Thoracic aorta (tissue), 2 donors: ENCODE measurements around the gene ABLIM2. TPM values are rescaled to one million over a fixed set of nuclear protein-coding genes. Genes with fewer than 3 reads are reported as not detected.

Experiments
- ATAC-seq: fragments of 150-250 bp; one replicate; pipeline ENCODE4 v1.8.0; 2017; ENCODE audit warnings: low read depth; ENCODE audit not compliant: insufficient number of reproducible peaks, low FRiP score
- DNase-seq: peaks from one replicate; pipeline ENCODE4 v3.0.0-alpha.2; 2020; ENCODE audit warnings: low spot score
- H3K27ac ChIP-seq, 2 donors: fragments of 200-600 bp; sonication (generic); 1 replicate in 1 of 2; 2 replicates in 1 of 2; pipeline ENCODE4 v1.5.1; 2016; ENCODE audit warnings: mild to moderate bottlenecking in 2 of 2, moderate library complexity in 2 of 2
- H3K27me3 ChIP-seq: fragments of 200-600 bp; sonication (generic); replicated peaks from 2 replicates; pipeline ENCODE4 v1.6.0; 2016; ENCODE audit warnings: mild to moderate bottlenecking; ENCODE audit not compliant: insufficient read depth
- H3K36me3 ChIP-seq: fragments of 200-600 bp; sonication (generic); one replicate; pipeline ENCODE4 v1.5.1; 2016
- H3K4me1 ChIP-seq, 2 donors: fragments of 200-600 bp; sonication (generic); 1 replicate in 1 of 2; 2 replicates in 1 of 2; pipeline versions ENCODE4 v1.5.1 to v1.6.0; 2016; ENCODE audit warnings: low read depth in 2 of 2, mild to moderate bottlenecking in 1 of 2; ENCODE audit not compliant: control insufficient read depth in 1 of 2
- H3K4me3 ChIP-seq: fragments of 200-600 bp; sonication (generic); 2 replicates; pipeline ENCODE4 v1.5.1; 2016; ENCODE audit warnings: mild to moderate bottlenecking
- H3K9me3 ChIP-seq: fragments of 200-600 bp; sonication (generic); 2 replicates; pipeline ENCODE4 v1.5.1; 2016
- total RNA-seq, 2 donors: library from RNA; depleted of rRNA; stranded (reverse); fragments of >200 nt; gene quantifications; one replicate each; pipeline versions ENCODE4 v1.1.0 to v1.2.3, GENCODE V29; 2016
- TF ChIP-seq, protein P1 (sequence below): fragments of 200-600 bp; sonication (generic); IDR thresholded peaks from one replicate; pipeline ENCODE4 v1.5.1; 2019; ENCODE audit warnings: antibody characterized with exemption

The ABLIM2 gene
- total RNA-seq, 2 donors from 2014 or later: 25.6 to 28.6 TPM

GRCh38 chr4:8013976-8014726 is 144.5 kb downstream of the ABLIM2 start:
- H3K27ac ChIP-seq: no peak overlapping the region
- no peak for ATAC-seq

GRCh38 chr4:8012517-8012916 is 146.1 kb downstream of the ABLIM2 start:
- no peak for ATAC-seq
- no peaks in the 10 kb centered on the region for H3K27me3 ChIP-seq

More at GRCh38 chr4:8013976-8014726, 144.5 kb downstream of the ABLIM2 start:
- TF ChIP-seq, protein P1, sequence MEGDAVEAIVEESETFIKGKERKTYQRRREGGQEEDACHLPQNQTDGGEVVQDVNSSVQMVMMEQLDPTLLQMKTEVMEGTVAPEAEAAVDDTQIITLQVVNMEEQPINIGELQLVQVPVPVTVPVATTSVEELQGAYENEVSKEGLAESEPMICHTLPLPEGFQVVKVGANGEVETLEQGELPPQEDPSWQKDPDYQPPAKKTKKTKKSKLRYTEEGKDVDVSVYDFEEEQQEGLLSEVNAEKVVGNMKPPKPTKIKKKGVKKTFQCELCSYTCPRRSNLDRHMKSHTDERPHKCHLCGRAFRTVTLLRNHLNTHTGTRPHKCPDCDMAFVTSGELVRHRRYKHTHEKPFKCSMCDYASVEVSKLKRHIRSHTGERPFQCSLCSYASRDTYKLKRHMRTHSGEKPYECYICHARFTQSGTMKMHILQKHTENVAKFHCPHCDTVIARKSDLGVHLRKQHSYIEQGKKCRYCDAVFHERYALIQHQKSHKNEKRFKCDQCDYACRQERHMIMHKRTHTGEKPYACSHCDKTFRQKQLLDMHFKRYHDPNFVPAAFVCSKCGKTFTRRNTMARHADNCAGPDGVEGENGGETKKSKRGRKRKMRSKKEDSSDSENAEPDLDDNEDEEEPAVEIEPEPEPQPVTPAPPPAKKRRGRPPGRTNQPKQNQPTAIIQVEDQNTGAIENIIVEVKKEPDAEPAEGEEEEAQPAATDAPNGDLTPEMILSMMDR: no peak
- H3K36me3 ChIP-seq: no peaks in the 10 kb centered on the region
- no peak for DNase-seq
- H3K27me3 ChIP-seq: no peaks in the 10 kb centered on the region
- peaks cover 0 to 12% of the 10 kb centered on the region in 2 donors for H3K4me1 ChIP-seq
- no peaks in the 10 kb centered on the region for H3K9me3 ChIP-seq
- H3K4me3 ChIP-seq: no peak overlapping the region

DNA sequence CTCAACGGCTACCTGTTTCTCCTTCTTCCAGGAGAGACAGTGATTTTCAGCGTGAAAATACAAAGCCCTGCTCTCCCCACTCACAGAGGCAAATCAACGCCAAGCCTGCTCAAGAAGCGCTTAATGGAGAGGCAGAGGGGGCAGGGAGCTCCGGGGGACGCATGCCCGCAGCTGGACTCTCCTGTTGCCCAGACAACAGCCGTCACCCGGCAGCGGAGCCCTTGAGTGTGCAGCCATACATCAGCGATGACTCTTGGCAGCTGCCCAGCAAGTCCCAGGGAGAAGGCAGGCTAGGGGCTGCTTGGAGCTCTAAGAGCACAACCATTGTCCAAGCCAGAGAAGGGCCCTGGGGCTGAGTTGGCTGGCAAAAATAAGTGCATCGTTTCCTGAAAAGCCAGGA is 148.0 kb downstream of the ABLIM2 start:
- TF ChIP-seq, protein P1: no peak
- H3K9me3 ChIP-seq: no peaks in the 10 kb centered on the region
- DNase-seq (no peak), ATAC-seq (no peak)
- peaks cover 0 to 12% of the 10 kb centered on the region in 2 donors for H3K4me1 ChIP-seq
- H3K27ac ChIP-seq: no peak overlapping the region
- peaks cover 10% of the 10 kb centered on the region for H3K36me3 ChIP-seq
- H3K4me3 ChIP-seq: no peak overlapping the region
- no peaks in the 10 kb centered on the region for H3K27me3 ChIP-seq

More at GRCh38 chr4:8012517-8012916, 146.1 kb downstream of the ABLIM2 start:
- Histone ChIP-seq H3K36me3 (no peaks in the 10 kb centered on the region), H3K27ac (no peak overlapping the region), H3K4me1 (peaks cover 0 to 12% of the 10 kb centered on the region in 2 donors), H3K9me3 (no peaks in the 10 kb centered on the region), H3K4me3 (no peak overlapping the region)
- TF ChIP-seq, protein P1: no peak
- no peak for DNase-seq

DNA sequence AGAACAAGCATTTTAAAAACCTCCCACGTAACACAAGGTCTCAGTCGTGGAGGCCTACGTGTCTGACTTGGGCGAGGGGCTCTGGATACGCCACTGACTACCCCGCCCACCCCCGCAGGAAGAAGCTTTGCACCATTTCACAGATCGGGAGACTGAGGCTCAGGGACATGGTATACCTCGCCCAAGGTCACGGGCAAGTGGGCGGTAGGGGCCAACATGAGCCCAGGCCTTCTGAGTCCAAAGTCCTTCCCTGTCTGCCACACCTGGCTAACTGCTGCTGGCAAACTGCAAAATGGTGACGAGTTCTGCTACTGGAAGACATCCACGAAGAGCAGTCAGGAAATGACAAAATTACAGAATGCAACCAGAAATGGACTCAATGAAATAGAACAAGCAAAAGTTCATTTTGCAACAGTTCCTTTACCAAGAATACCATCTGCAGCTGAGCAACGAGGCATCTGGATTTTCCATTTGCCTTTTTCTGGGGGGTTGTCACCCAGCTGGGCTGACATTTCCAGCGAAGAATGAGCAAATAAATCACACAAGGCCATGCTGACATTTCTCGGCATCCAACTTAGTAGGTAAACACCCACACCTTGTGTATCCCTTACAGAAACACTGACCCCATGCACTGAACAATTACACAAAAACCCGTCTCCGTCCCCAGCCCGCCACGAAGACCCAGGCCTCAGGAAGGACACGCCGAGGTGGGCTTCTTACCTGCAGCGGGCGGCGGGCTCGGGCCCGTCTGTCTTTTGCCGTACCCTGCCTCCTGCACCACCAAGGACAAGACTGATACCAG is 148.7 kb downstream of the ABLIM2 start:
- Histone ChIP-seq H3K36me3 (peaks cover 17% of the 10 kb centered on the region), H3K27me3 (no peaks in the 10 kb centered on the region), H3K4me3 (no peak overlapping the region), H3K27ac (no peak overlapping the region), H3K9me3 (no peaks in the 10 kb centered on the region), H3K4me1 (peaks cover 0 to 12% of the 10 kb centered on the region in 2 donors)
- DNase-seq: no peak
- ATAC-seq: peak; percentile 14
- TF ChIP-seq, protein P1: no peak

DNA sequence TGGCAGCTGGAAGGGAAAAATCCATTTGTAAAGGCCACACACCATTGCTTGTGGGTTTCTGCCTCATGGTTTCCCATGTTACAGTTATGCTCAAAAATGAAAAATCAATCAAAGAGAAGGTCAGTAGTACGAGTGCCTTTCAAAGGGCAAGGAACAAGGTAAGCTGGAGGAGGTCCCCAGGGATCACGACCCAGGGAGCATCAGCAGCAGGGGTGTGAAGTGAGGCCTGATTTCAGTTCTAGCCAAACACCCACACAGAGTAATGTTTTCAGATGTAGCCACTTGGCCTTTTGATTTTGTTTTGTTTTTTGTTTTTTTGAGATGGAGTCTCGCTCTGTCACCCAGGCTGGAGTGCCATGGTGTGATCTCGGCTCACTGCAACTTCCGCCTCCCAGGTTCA is 149.5 kb downstream of the ABLIM2 start:
- no peak overlapping the region for H3K4me3 ChIP-seq

More for the DNA sequence above, 149.5 kb downstream of the ABLIM2 start:
- Histone ChIP-seq H3K36me3 (peaks cover 19% of the 10 kb centered on the region), H3K4me1 (peaks cover 0 to 12% of the 10 kb centered on the region in 2 donors), H3K9me3 (no peaks in the 10 kb centered on the region), H3K27ac (no peak overlapping the region), H3K27me3 (no peaks in the 10 kb centered on the region)
- ATAC-seq (no peak), DNase-seq (no peak)
- TF ChIP-seq, protein P1: no peak
